HCT116 (cell line): Measurements from ENCODE around the gene GARS1. TPM values are rescaled to one million over a fixed set of nuclear protein-coding genes. Genes with fewer than 3 reads are reported as not detected.

ENCODE experiments used
- ATAC-seq: fragments of 200-7000 bp; cut with Tn5 transposase; 2 replicates; pipeline ENCODE4 v1.9.1; 2020; ENCODE audit warnings: mild to moderate bottlenecking, moderate library complexity
- BruUV-seq: library from RNA; stranded (reverse); fragments of 400-500 nt; replicated peaks from 2 replicates; lab custom pipeline; 2021; lab: Mats Ljungman, UMichigan
- CTCF ChIA-PET: fragments of 300-600 bp; sonication (Branson Sonifier 250); formaldehyde crosslinking; loops from one replicate; lab custom pipeline; 2021; ENCODE audit warnings: antibody characterized with exemption; lab: Charles Lee
- POLR2A ChIA-PET: fragments of 300-600, 350-600 bp; sonication (Branson Sonifier 250); formaldehyde crosslinking; loops from one replicate; lab custom pipeline; 2021; ENCODE audit warnings: antibody characterized with exemption; lab: Charles Lee
- RAD21 ChIA-PET, 2 experiments: fragments of 300-600 bp; sonication (Branson Sonifier 250); formaldehyde crosslinking; loops; one replicate each; lab custom pipeline; 2023; ENCODE audit warnings: low total read pairs in 2 of 2; ENCODE audit not compliant: uncharacterized antibody in 2 of 2, unreplicated experiment in 2 of 2, low non-redundant PET in 1 of 2; lab: Charles Lee
- DNase-seq: peaks from one replicate; pipeline ENCODE4 v3.0.0-alpha.2; 2010; ENCODE audit warnings: low read depth, low spot score
- H2AFZ ChIP-seq: fragments of 200-600 bp; shearing (Covaris generic), sonication (generic); 2 replicates; pipeline ENCODE4 v1.6.1; 2017; ENCODE audit warnings: low read depth, mixed run types, mixed read lengths, antibody characterized with exemption, low read length; ENCODE audit not compliant: poor library complexity, severe bottlenecking
- H3K27ac ChIP-seq: 2 replicates; pipeline ENCODE4 v1.5.1; 2012; ENCODE audit warnings: low read depth, low read length
- H3K27me3 ChIP-seq: fragments of 200-600 bp; sonication (generic); 2 replicates; pipeline ENCODE4 v1.6.1; 2016; ENCODE audit warnings: mixed run types, low read length, mixed read lengths; ENCODE audit not compliant: insufficient read depth
- H3K36me3 ChIP-seq, 2 experiments: fragments of 200-500 bp in 1 of 2; fragments of 200-600 bp in 1 of 2; sonication (Bioruptor generic) in 1 of 2; sonication (generic) in 1 of 2; 2 replicates each; pipeline versions ENCODE4 v1.5.1 to v1.6.1; 2014 to 2016; ENCODE audit warnings: low read length in 2 of 2, inconsistent platforms in 1 of 2, mixed read lengths in 1 of 2, mixed run types in 1 of 2; ENCODE audit not compliant: insufficient read depth in 2 of 2, control insufficient read depth in 1 of 2
- H3K4me1 ChIP-seq, 2 experiments: fragments of 200-600 bp in 1 of 2; sonication (generic) in 1 of 2; 2 replicates each; pipeline versions ENCODE4 v1.5.1 to v1.6.1; 2012 to 2017; ENCODE audit warnings: low read length in 2 of 2, inconsistent platforms in 1 of 2, mild to moderate bottlenecking in 1 of 2, mixed read lengths in 1 of 2, mixed run types in 1 of 2, moderate library complexity in 1 of 2; ENCODE audit not compliant: insufficient read depth in 2 of 2, control insufficient read depth in 1 of 2
- H3K4me2 ChIP-seq: fragments of 200-600 bp; sonication (generic); 2 replicates; pipeline ENCODE4 v1.6.1; 2017; ENCODE audit warnings: mixed run types, low read length, mixed read lengths
- H3K4me3 ChIP-seq, 2 experiments: fragments of 200-600 bp in 1 of 2; sonication (generic) in 1 of 2; replicated peaks in 1 of 2; 2 replicates each; pipeline ENCODE4 v1.5.1; 2011 to 2016; ENCODE audit warnings: low read length in 2 of 2, control low read depth in 1 of 2, low read depth in 1 of 2, mild to moderate bottlenecking in 1 of 2, mixed read lengths in 1 of 2, mixed run types in 1 of 2
- H3K79me2 ChIP-seq: fragments of 200-600 bp; sonication (generic); 2 replicates; pipeline ENCODE4 v1.6.1; 2017; ENCODE audit warnings: mild to moderate bottlenecking, mixed run types, low read length, moderate library complexity, mixed read lengths; ENCODE audit not compliant: insufficient read depth
- H3K9ac ChIP-seq: fragments of 200-600 bp; sonication (generic); 2 replicates; pipeline ENCODE4 v1.6.1; 2016; ENCODE audit warnings: low read length, mixed read lengths
- H3K9me2 ChIP-seq: fragments of 200-600 bp; sonication (generic), shearing (Covaris generic); 2 replicates; pipeline ENCODE4 v1.6.1; 2017; ENCODE audit warnings: mixed run types, mild to moderate bottlenecking, moderate library complexity; ENCODE audit not compliant: insufficient read depth
- H3K9me3 ChIP-seq, 2 experiments: fragments of 200-500 bp in 1 of 2; fragments of 200-600 bp in 1 of 2; sonication (Bioruptor generic) in 1 of 2; sonication (generic) in 1 of 2; 2 replicates each; pipeline ENCODE4 v1.6.1; 2014 to 2017; ENCODE audit warnings: low read length in 2 of 2, mixed read lengths in 2 of 2, inconsistent platforms in 1 of 2, low read depth in 1 of 2, mild to moderate bottlenecking in 1 of 2, mixed run types in 1 of 2, moderate library complexity in 1 of 2; ENCODE audit not compliant: control insufficient read depth in 1 of 2, insufficient read depth in 1 of 2
- H4K20me1 ChIP-seq: fragments of 200-600 bp; sonication (generic), shearing (Covaris generic); 2 replicates; pipeline ENCODE4 v1.6.1; 2017; ENCODE audit warnings: mixed run types, mild to moderate bottlenecking, moderate library complexity; ENCODE audit not compliant: insufficient read depth
- CBX3 ChIP-seq: IDR thresholded peaks from 2 replicates; pipeline ENCODE4 v1.6.1; 2012; ENCODE audit warnings: low read depth
- CEBPB ChIP-seq: IDR thresholded peaks from 2 replicates; pipeline ENCODE4 v1.6.1; 2012; ENCODE audit warnings: low read depth
- EGR1 ChIP-seq: IDR thresholded peaks from 2 replicates; pipeline ENCODE4 v1.6.1; 2012; ENCODE audit warnings: low read depth
- ELF1 ChIP-seq: IDR thresholded peaks from 2 replicates; pipeline ENCODE4 v1.6.1; 2012; ENCODE audit warnings: low read depth, borderline replicate concordance
- EZH2phosphoT487 ChIP-seq: fragments of 200-600 bp; IDR thresholded peaks from 2 replicates; pipeline ENCODE4 v1.6.1; 2018; ENCODE audit warnings: antibody characterized with exemption, borderline replicate concordance
- POLR2AphosphoS5 ChIP-seq: IDR thresholded peaks from 2 replicates; pipeline ENCODE4 v1.6.1; 2011; ENCODE audit warnings: mild to moderate bottlenecking, low read depth, low read length, moderate library complexity
- RAD21 ChIP-seq: IDR thresholded peaks from 2 replicates; pipeline ENCODE4 v1.6.1; 2012; ENCODE audit warnings: low read depth, mild to moderate bottlenecking
- SRF ChIP-seq: IDR thresholded peaks from 2 replicates; pipeline ENCODE4 v1.6.1; 2012; ENCODE audit warnings: low read depth
- TCF7L2 ChIP-seq: IDR thresholded peaks from 2 replicates; pipeline ENCODE4 v1.7.0; 2011; ENCODE audit warnings: borderline replicate concordance, inconsistent platforms; ENCODE audit not compliant: insufficient read depth, insufficient read length; ENCODE audit errors: extremely low read depth
- YY1 ChIP-seq: IDR thresholded peaks from 2 replicates; pipeline ENCODE4 v1.6.1; 2011; ENCODE audit warnings: low read length, low read depth, moderate library complexity, mild to moderate bottlenecking; ENCODE audit not compliant: insufficient replicate concordance; ENCODE audit errors: extremely low read depth
- intact Hi-C: fragments of 100-400 bp; cut with micrococcal nuclease; formaldehyde crosslinking; loops from 2 replicates; pipeline ENCODE4 v1.10.0; 2022
- total RNA-seq: library from RNA; stranded (reverse); gene quantifications from one replicate; pipeline ENCODE4 v1.2.1, GENCODE V29; 2021; ENCODE audit not compliant: unreplicated experiment
- TF ChIP-seq, protein P1 (sequence below): IDR thresholded peaks from 2 replicates; pipeline ENCODE4 v1.6.1; 2011; ENCODE audit warnings: mild to moderate bottlenecking, low read length, moderate library complexity; ENCODE audit not compliant: insufficient replicate concordance; ENCODE audit errors: extremely low read depth
- TF ChIP-seq, protein P2 (sequence below): IDR thresholded peaks from 2 replicates; pipeline ENCODE4 v1.6.1; 2012; ENCODE audit warnings: low read depth
- TF ChIP-seq, protein P3 (sequence below): IDR thresholded peaks from 2 replicates; pipeline ENCODE4 v1.6.1; 2012

The GARS1 gene
- total RNA-seq, 1 experiment from 2014 or later, result 329 TPM

DNA sequence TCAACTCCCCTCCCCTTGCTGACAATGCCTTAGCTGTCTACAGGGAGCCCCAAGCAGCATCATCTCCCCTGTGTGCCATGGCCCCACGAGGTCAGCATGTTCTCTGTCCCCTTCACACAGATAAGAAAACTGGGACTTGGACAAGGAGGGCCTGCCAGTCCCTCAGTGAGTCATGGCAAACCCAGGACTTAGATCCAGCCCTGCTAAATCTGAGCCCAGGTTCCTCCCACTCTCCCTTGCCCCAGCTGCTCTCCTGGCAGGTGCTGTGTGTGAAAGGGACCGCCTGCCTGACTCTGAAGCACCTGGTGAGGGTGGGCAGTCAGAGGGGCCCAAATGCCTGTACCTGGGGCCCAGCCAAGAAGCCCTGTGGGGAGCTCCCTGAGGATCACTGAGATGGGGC is 80.2 kb downstream of the GARS1 start:
- Histone ChIP-seq H3K9me3 (no peaks in the 10 kb centered on the region), H3K4me3 (no peak overlapping the region), H3K9ac (no peak overlapping the region), H3K36me3 (no peaks in the 10 kb centered on the region), H4K20me1 (no peaks in the 10 kb centered on the region), H2AFZ (no peak overlapping the region), H3K27me3 (peaks cover 49% of the 10 kb centered on the region), H3K27ac (no peak overlapping the region), H3K9me2 (no peaks in the 10 kb centered on the region), H3K4me2 (no peak overlapping the region), H3K4me1 (no peaks in the 10 kb centered on the region), H3K79me2 (no peaks in the 10 kb centered on the region)
- ChIA-PET CTCF (no interaction called here), POLR2A (no interaction called here), RAD21 (no interaction called here)
- ATAC-seq (no peak), DNase-seq (no peak)
- no TSS peak for BruUV-seq
- no peak for TF ChIP-seq POLR2AphosphoS5
- TF ChIP-seq SRF, result no peak
- intact Hi-C loops, result no loop called here

DNA sequence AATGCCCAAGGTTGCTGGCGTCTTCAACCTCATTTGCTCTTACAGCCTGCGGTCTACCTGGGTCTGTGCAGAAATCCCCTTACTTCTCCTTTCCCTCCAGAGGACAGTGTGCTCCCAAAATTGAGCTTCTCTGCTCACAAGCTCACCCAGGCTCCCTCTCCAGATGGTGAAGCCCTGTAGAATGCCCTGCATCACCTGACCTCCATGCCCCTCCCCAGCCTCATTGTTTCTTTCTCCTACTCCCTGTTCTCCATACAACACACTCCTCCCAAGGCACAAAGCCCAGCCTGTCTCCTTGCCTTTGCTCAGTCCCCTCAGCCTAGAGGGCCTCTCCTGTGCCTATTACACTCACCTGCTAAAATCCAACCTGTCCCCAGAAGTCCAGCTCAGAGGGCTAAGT is 84.1 kb downstream of the GARS1 start:
- ATAC-seq (no peak), DNase-seq (no peak)
- no TSS peak for BruUV-seq
- H3K9ac ChIP-seq, result no peak overlapping the region
- H3K4me2 ChIP-seq, result no peak overlapping the region
- no peaks in the 10 kb centered on the region for H3K9me3 ChIP-seq
- H3K9me2 ChIP-seq, result no peaks in the 10 kb centered on the region
- H2AFZ ChIP-seq, result no peak overlapping the region
- intact Hi-C loops, result no loop called here
- no peaks in the 10 kb centered on the region for H3K36me3 ChIP-seq
- RAD21 ChIA-PET, result no interaction called here
- POLR2A ChIA-PET, result no interaction called here
- H4K20me1 ChIP-seq, result no peaks in the 10 kb centered on the region
- H3K4me3 ChIP-seq, result no peak overlapping the region
- CTCF ChIA-PET, result no interaction called here
- H3K27ac ChIP-seq, result no peak overlapping the region
- no peaks in the 10 kb centered on the region for H3K4me1 ChIP-seq
- peaks cover 52% of the 10 kb centered on the region for H3K27me3 ChIP-seq
- no peaks in the 10 kb centered on the region for H3K79me2 ChIP-seq
- no peak for TF ChIP-seq EGR1
- TF ChIP-seq, protein P1, sequence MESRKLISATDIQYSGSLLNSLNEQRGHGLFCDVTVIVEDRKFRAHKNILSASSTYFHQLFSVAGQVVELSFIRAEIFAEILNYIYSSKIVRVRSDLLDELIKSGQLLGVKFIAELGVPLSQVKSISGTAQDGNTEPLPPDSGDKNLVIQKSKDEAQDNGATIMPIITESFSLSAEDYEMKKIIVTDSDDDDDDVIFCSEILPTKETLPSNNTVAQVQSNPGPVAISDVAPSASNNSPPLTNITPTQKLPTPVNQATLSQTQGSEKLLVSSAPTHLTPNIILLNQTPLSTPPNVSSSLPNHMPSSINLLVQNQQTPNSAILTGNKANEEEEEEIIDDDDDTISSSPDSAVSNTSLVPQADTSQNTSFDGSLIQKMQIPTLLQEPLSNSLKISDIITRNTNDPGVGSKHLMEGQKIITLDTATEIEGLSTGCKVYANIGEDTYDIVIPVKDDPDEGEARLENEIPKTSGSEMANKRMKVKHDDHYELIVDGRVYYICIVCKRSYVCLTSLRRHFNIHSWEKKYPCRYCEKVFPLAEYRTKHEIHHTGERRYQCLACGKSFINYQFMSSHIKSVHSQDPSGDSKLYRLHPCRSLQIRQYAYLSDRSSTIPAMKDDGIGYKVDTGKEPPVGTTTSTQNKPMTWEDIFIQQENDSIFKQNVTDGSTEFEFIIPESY, result no peak
- TF ChIP-seq, protein P2, sequence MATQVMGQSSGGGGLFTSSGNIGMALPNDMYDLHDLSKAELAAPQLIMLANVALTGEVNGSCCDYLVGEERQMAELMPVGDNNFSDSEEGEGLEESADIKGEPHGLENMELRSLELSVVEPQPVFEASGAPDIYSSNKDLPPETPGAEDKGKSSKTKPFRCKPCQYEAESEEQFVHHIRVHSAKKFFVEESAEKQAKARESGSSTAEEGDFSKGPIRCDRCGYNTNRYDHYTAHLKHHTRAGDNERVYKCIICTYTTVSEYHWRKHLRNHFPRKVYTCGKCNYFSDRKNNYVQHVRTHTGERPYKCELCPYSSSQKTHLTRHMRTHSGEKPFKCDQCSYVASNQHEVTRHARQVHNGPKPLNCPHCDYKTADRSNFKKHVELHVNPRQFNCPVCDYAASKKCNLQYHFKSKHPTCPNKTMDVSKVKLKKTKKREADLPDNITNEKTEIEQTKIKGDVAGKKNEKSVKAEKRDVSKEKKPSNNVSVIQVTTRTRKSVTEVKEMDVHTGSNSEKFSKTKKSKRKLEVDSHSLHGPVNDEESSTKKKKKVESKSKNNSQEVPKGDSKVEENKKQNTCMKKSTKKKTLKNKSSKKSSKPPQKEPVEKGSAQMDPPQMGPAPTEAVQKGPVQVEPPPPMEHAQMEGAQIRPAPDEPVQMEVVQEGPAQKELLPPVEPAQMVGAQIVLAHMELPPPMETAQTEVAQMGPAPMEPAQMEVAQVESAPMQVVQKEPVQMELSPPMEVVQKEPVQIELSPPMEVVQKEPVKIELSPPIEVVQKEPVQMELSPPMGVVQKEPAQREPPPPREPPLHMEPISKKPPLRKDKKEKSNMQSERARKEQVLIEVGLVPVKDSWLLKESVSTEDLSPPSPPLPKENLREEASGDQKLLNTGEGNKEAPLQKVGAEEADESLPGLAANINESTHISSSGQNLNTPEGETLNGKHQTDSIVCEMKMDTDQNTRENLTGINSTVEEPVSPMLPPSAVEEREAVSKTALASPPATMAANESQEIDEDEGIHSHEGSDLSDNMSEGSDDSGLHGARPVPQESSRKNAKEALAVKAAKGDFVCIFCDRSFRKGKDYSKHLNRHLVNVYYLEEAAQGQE, result no peak
- no peak for TF ChIP-seq YY1
- TF ChIP-seq, protein P3, sequence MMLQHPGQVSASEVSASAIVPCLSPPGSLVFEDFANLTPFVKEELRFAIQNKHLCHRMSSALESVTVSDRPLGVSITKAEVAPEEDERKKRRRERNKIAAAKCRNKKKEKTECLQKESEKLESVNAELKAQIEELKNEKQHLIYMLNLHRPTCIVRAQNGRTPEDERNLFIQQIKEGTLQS, result no peak
- no peak for TF ChIP-seq CEBPB
- TF ChIP-seq POLR2AphosphoS5, result no peak
- no peak for TF ChIP-seq ELF1
- TF ChIP-seq TCF7L2, result no peak
- no peak for TF ChIP-seq RAD21
- no peak for TF ChIP-seq SRF
- TF ChIP-seq EZH2phosphoT487, result no peak
- TF ChIP-seq CBX3, result no peak
